A673 (cell line): ENCODE measurements around the gene RIMS1. TPM values are rescaled to one million over a fixed set of nuclear protein-coding genes. Genes with fewer than 3 reads are reported as not detected.
A peak's percentile ranks its signal among the peaks of the same experiment; 100 is the strongest.

Experiments
- BruUV-seq: library from RNA; stranded (reverse); fragments of 400-500 nt; replicated peaks from 2 replicates; lab custom pipeline; 2021; lab: Mats Ljungman, UMichigan
- CTCF ChIA-PET: fragments of 300-600 bp; sonication (Branson Sonifier 250); formaldehyde crosslinking; loops from one replicate; lab custom pipeline; 2022; ENCODE audit warnings: antibody characterized with exemption; lab: Charles Lee
- POLR2A ChIA-PET: fragments of 300-600 bp; sonication (Branson Sonifier 250); formaldehyde crosslinking; loops from one replicate; lab custom pipeline; 2022; ENCODE audit warnings: antibody characterized with exemption; ENCODE audit not compliant: low non-redundant PET; lab: Charles Lee
- DNase-seq: peaks from one replicate; pipeline ENCODE4 v3.0.0-alpha.2; 2015; ENCODE audit warnings: low spot score
- H3K27ac ChIP-seq: fragments of 200-600 bp; sonication (generic); 2 replicates; pipeline ENCODE4 v1.5.1; 2016; ENCODE audit warnings: mixed run types, low read depth, mild to moderate bottlenecking, mixed read lengths, antibody characterized with exemption, low read length; ENCODE audit not compliant: poor library complexity, severe bottlenecking
- H3K27me3 ChIP-seq: fragments of 200-600 bp; sonication (generic); replicated peaks from 2 replicates; pipeline ENCODE4 v1.6.1; 2017; ENCODE audit warnings: mixed run types, low read depth, mild to moderate bottlenecking, mixed read lengths, antibody characterized with exemption, low read length; ENCODE audit not compliant: insufficient read depth, poor library complexity
- H3K36me3 ChIP-seq: fragments of 200-600 bp; sonication (generic); 2 replicates; pipeline ENCODE4 v1.6.1; 2016; ENCODE audit warnings: mixed run types, mild to moderate bottlenecking, mixed read lengths, antibody characterized with exemption, low read length; ENCODE audit not compliant: insufficient read depth, poor library complexity, severe bottlenecking
- H3K4me1 ChIP-seq: fragments of 200-600 bp; sonication (generic); 2 replicates; pipeline ENCODE4 v1.6.1; 2017; ENCODE audit warnings: mixed run types, mild to moderate bottlenecking, mixed read lengths, antibody characterized with exemption, low read length; ENCODE audit not compliant: insufficient read depth, poor library complexity, severe bottlenecking
- H3K4me3 ChIP-seq: fragments of 200-600 bp; sonication (generic); 2 replicates; pipeline ENCODE4 v1.5.1; 2016; ENCODE audit warnings: low read depth, mixed run types, mild to moderate bottlenecking, mixed read lengths, low read length; ENCODE audit not compliant: poor library complexity, severe bottlenecking
- H3K9me3 ChIP-seq: fragments of 200-600 bp; sonication (generic); 2 replicates; pipeline ENCODE4 v1.6.1; 2016; ENCODE audit warnings: mixed run types, low read depth, mild to moderate bottlenecking, mixed read lengths, antibody characterized with exemption, low read length; ENCODE audit not compliant: poor library complexity, severe bottlenecking
- EZH2 ChIP-seq: fragments of 200-600 bp; sonication (generic); IDR thresholded peaks from 2 replicates; pipeline ENCODE4 v1.6.1; 2017; ENCODE audit warnings: borderline replicate concordance, low read depth, mild to moderate bottlenecking, mixed read lengths, antibody characterized with exemption, low read length; ENCODE audit not compliant: poor library complexity, severe bottlenecking
- intact Hi-C: fragments of 100-400 bp; cut with micrococcal nuclease; formaldehyde crosslinking; loops from one replicate; pipeline ENCODE4 v1.10.0; 2022; ENCODE audit not compliant: unreplicated experiment
- total RNA-seq: library from RNA; stranded (reverse); gene quantifications from 2 replicates; pipeline ENCODE4 v1.2.3, GENCODE V29; 2021
- TF ChIP-seq, protein P1 (sequence below): fragments of 300-800, 200-600 bp; sonication (generic); conservative IDR thresholded peaks from 2 replicates; pipeline ENCODE4 v1.5.1; 2017; ENCODE audit warnings: low read depth, mild to moderate bottlenecking, antibody characterized with exemption, low read length, moderate library complexity, mixed read lengths

Gene RIMS1
- total RNA-seq, 1 experiment from 2014 or later, result 1.3 TPM

GRCh38 chr6:71929047-71929446 lies 42.7 kb downstream of the RIMS1 start:
- ChIA-PET CTCF (no interaction called here), POLR2A (no interaction called here)
- Histone ChIP-seq H3K9me3 (no peaks in the 10 kb centered on the region), H3K4me3 (no peak overlapping the region), H3K27me3 (no peaks in the 10 kb centered on the region), H3K27ac (no peak overlapping the region), H3K36me3 (no peaks in the 10 kb centered on the region), H3K4me1 (no peaks in the 10 kb centered on the region)
- no peak for TF ChIP-seq EZH2
- TF ChIP-seq, protein P1, sequence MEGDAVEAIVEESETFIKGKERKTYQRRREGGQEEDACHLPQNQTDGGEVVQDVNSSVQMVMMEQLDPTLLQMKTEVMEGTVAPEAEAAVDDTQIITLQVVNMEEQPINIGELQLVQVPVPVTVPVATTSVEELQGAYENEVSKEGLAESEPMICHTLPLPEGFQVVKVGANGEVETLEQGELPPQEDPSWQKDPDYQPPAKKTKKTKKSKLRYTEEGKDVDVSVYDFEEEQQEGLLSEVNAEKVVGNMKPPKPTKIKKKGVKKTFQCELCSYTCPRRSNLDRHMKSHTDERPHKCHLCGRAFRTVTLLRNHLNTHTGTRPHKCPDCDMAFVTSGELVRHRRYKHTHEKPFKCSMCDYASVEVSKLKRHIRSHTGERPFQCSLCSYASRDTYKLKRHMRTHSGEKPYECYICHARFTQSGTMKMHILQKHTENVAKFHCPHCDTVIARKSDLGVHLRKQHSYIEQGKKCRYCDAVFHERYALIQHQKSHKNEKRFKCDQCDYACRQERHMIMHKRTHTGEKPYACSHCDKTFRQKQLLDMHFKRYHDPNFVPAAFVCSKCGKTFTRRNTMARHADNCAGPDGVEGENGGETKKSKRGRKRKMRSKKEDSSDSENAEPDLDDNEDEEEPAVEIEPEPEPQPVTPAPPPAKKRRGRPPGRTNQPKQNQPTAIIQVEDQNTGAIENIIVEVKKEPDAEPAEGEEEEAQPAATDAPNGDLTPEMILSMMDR, result no peak
- intact Hi-C loops, result no loop called here
- no TSS peak for BruUV-seq
- no peak for DNase-seq

- ChIA-PET CTCF (no interaction called here), POLR2A (interaction anchor here (0.6 kb wide), 1 partner anchor 1377 kb away, joined by 6 read pairs; no protein-coding TSS in a partner anchor)
- Histone ChIP-seq H3K4me3 (no peak overlapping the region), H3K9me3 (no peaks in the 10 kb centered on the region), H3K27me3 (no peaks in the 10 kb centered on the region), H3K27ac (no peak overlapping the region), H3K4me1 (no peaks in the 10 kb centered on the region), H3K36me3 (no peaks in the 10 kb centered on the region)
- no peak for DNase-seq
- TF ChIP-seq EZH2, result no peak
- TF ChIP-seq, protein P1, result no peak
- no TSS peak for BruUV-seq
- intact Hi-C loops, result no loop called here
Measured at GRCh38 chr6:71933881-71934280, 47.5 kb downstream of the RIMS1 start.

GRCh38 chr6:71965404-71965803 lies 79.1 kb downstream of the RIMS1 start:
- Histone ChIP-seq H3K9me3 (no peaks in the 10 kb centered on the region), H3K4me1 (no peaks in the 10 kb centered on the region), H3K27ac (no peak overlapping the region), H3K4me3 (no peak overlapping the region), H3K36me3 (no peaks in the 10 kb centered on the region), H3K27me3 (no peaks in the 10 kb centered on the region)
- ChIA-PET POLR2A (no interaction called here), CTCF (no interaction called here)
- TF ChIP-seq EZH2, result no peak
- TF ChIP-seq, protein P1, result no peak
- BruUV-seq, result no TSS peak
- intact Hi-C loops, result no loop called here
- DNase-seq, result peak; percentile 81
